DND-41 (cell line): ENCODE results near the gene OR2D3.

Experiments
- EZH2 ChIP-seq: IDR thresholded peaks from 3 replicates; pipeline ENCODE4 v1.6.1; 2012; ENCODE audit warnings: borderline replicate concordance, low read depth, mild to moderate bottlenecking, moderate library complexity, low read length, inconsistent platforms; ENCODE audit not compliant: severe bottlenecking
- TF ChIP-seq, protein P1 (sequence below): IDR thresholded peaks from 2 replicates; pipeline ENCODE4 v1.5.1; 2012; ENCODE audit warnings: borderline replicate concordance, low read length, moderate library complexity, mild to moderate bottlenecking; ENCODE audit not compliant: poor library complexity, severe bottlenecking; ENCODE audit errors: extremely low read depth

- TF ChIP-seq, protein P1, sequence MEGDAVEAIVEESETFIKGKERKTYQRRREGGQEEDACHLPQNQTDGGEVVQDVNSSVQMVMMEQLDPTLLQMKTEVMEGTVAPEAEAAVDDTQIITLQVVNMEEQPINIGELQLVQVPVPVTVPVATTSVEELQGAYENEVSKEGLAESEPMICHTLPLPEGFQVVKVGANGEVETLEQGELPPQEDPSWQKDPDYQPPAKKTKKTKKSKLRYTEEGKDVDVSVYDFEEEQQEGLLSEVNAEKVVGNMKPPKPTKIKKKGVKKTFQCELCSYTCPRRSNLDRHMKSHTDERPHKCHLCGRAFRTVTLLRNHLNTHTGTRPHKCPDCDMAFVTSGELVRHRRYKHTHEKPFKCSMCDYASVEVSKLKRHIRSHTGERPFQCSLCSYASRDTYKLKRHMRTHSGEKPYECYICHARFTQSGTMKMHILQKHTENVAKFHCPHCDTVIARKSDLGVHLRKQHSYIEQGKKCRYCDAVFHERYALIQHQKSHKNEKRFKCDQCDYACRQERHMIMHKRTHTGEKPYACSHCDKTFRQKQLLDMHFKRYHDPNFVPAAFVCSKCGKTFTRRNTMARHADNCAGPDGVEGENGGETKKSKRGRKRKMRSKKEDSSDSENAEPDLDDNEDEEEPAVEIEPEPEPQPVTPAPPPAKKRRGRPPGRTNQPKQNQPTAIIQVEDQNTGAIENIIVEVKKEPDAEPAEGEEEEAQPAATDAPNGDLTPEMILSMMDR: no peak
- TF ChIP-seq EZH2: no peak
Measured at GRCh38 chr11:6928916-6929315, 8.1 kb downstream of the OR2D3 start.
